OCI-LY3 (cell line): ENCODE data around the gene ANGEL1.

Experiments
- EZH2phosphoT487 ChIP-seq: fragments of 200-600 bp; shearing (Covaris generic); IDR thresholded peaks from 2 replicates; pipeline ENCODE4 v1.6.1; 2018; ENCODE audit warnings: antibody characterized with exemption, mixed run types, low read depth
- TF ChIP-seq, protein P1 (sequence below): fragments of 200-600, 300-600 bp; sonication (generic); IDR thresholded peaks from 2 replicates; pipeline ENCODE4 v1.5.1; 2014; ENCODE audit warnings: antibody characterized with exemption, low read length, low read depth

DNA sequence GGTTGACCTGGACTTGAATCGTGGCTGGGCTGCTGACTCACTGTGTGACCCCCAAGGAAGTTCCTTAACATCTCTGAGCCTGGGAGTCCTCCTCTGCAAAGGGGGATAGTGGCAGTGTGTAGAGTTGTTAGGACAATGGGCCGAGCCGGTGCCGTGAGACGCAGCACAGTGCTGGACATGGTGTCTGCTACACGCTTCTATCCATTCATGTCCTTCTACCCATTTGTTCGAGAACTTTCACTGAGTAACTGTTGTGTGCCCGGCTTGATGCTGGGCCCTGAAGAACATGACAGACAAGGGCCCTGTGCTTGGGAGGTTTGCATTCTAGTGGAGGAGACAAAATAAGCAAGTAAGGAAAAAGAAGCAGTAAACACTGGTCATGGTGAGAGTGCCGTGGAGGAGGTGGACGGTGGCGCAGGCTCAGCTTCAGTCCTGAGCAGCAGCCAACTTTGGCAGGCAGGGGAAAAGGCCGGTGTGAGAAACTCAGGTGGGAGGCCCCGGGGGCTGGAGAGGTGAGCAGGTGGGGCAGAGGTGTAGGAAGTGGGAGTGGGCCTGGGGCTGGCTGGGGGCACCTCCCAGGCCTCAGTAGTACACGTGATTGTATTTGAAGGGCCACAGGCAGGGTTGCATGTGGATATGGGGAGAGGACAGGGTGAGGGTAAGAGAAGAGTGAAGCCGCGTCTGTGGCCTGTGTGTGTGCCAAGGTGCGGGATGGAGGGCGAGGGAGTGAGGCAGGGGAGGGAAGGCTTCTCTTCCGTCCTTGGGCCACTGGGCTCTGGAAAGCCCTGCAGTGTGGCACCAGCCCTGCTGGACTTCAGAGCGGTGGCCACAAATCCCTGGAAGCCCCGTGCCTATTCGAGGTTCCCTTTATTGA, 37.6 kb downstream of the ANGEL1 start:
- TF ChIP-seq, protein P1, sequence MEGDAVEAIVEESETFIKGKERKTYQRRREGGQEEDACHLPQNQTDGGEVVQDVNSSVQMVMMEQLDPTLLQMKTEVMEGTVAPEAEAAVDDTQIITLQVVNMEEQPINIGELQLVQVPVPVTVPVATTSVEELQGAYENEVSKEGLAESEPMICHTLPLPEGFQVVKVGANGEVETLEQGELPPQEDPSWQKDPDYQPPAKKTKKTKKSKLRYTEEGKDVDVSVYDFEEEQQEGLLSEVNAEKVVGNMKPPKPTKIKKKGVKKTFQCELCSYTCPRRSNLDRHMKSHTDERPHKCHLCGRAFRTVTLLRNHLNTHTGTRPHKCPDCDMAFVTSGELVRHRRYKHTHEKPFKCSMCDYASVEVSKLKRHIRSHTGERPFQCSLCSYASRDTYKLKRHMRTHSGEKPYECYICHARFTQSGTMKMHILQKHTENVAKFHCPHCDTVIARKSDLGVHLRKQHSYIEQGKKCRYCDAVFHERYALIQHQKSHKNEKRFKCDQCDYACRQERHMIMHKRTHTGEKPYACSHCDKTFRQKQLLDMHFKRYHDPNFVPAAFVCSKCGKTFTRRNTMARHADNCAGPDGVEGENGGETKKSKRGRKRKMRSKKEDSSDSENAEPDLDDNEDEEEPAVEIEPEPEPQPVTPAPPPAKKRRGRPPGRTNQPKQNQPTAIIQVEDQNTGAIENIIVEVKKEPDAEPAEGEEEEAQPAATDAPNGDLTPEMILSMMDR = no peak
- no peak for TF ChIP-seq EZH2phosphoT487
